T-cell (primary cell): ENCODE data around the gene EDC4. TPM values are rescaled to one million over a fixed set of nuclear protein-coding genes. Genes with fewer than 3 reads are reported as not detected.
A peak's percentile ranks its signal among the peaks of the same experiment; 100 is the strongest.

Experiments
- ATAC-seq, 4 experiments: fragments of 200-7000 bp in 3 of 4; fragments of 150-1000 bp in 1 of 4; cut with Tn5 transposase; replicated peaks in 1 of 4; 1 replicate in 3 of 4; 2 replicates in 1 of 4; pipeline ENCODE4 v1.10.0; 2021; ENCODE audit warnings: moderate library complexity in 3 of 4, mild to moderate bottlenecking in 2 of 4, moderate number of reproducible peaks in 1 of 4
- CTCF ChIA-PET, 2 donors: fragments of 300-600 bp; sonication (Branson Sonifier 250); formaldehyde crosslinking; loops; one replicate each; lab custom pipeline; 2022; ENCODE audit warnings: antibody characterized with exemption in 2 of 2; lab: Charles Lee
- POLR2A ChIA-PET, 2 donors: fragments of 300-600 bp; sonication (Branson Sonifier 250); formaldehyde crosslinking; loops; one replicate each; lab custom pipeline; 2022; ENCODE audit warnings: antibody characterized with exemption in 2 of 2; lab: Charles Lee
- DNase-seq, 35 experiments: peaks; one replicate each; pipeline versions ENCODE4 v3.0.0 to v3.0.0-alpha.2; 2013 to 2023
- H3K27ac ChIP-seq: one replicate; pipeline ENCODE4 v1.5.1; 2013; ENCODE audit warnings: low read length
- H3K27me3 ChIP-seq, 2 experiments: replicated peaks in 1 of 2; 1 replicate in 1 of 2; 2 replicates in 1 of 2; pipeline versions ENCODE4 v1.6.1 to v1.7.0; 2013; ENCODE audit warnings: low read length in 1 of 2, mixed read lengths in 1 of 2; ENCODE audit not compliant: control insufficient read depth in 2 of 2, insufficient read depth in 2 of 2; ENCODE audit errors: extremely low read depth in 1 of 2
- H3K36me3 ChIP-seq, 2 donors: 1 replicate in 1 of 2; 2 replicates in 1 of 2; pipeline versions ENCODE4 v1.6.1 to v1.7.0; 2013; ENCODE audit warnings: low read length in 1 of 2; ENCODE audit not compliant: control insufficient read depth in 2 of 2, insufficient read depth in 1 of 2; ENCODE audit errors: extremely low read depth in 1 of 2
- H3K4me1 ChIP-seq, 2 experiments: 1 replicate in 1 of 2; 2 replicates in 1 of 2; pipeline versions ENCODE4 v1.6.1 to v1.7.0; 2013; ENCODE audit warnings: low read length in 2 of 2, mixed read lengths in 1 of 2; ENCODE audit not compliant: insufficient read depth in 2 of 2, control insufficient read depth in 1 of 2; ENCODE audit errors: extremely low read depth in 1 of 2
- H3K4me3 ChIP-seq, 2 donors: 1 replicate in 1 of 2; 2 replicates in 1 of 2; pipeline versions ENCODE4 v1.5.1 to v1.7.0; 2013; ENCODE audit warnings: mild to moderate bottlenecking in 2 of 2, low read length in 1 of 2, moderate library complexity in 1 of 2; ENCODE audit not compliant: control insufficient read depth in 1 of 2; ENCODE audit errors: extremely low read depth in 1 of 2
- H3K9me3 ChIP-seq: 2 replicates; pipeline ENCODE4 v1.7.0; 2013
- H3K27ac Mint-ChIP-seq, 2 donors: one replicate each; pipeline ENCODE4 v1.8.0; 2020 to 2021; ENCODE audit warnings: mild to moderate bottlenecking in 2 of 2, mixed read lengths in 2 of 2
- H3K27me3 Mint-ChIP-seq, 2 donors: one replicate each; pipeline ENCODE4 v1.8.0; 2021 to 2022; ENCODE audit warnings: mixed read lengths in 2 of 2
- H3K36me3 Mint-ChIP-seq: one replicate; pipeline ENCODE4 v1.8.0; 2021; ENCODE audit warnings: mixed read lengths
- H3K4me1 Mint-ChIP-seq, 3 donors: one replicate each; pipeline ENCODE4 v1.8.0; 2020 to 2022; ENCODE audit warnings: mixed read lengths in 3 of 3, mild to moderate bottlenecking in 1 of 3
- H3K4me3 Mint-ChIP-seq, 3 donors: one replicate each; pipeline ENCODE4 v1.8.0; 2020 to 2022; ENCODE audit warnings: mild to moderate bottlenecking in 3 of 3, mixed read lengths in 3 of 3, moderate library complexity in 3 of 3
- H3K9me3 Mint-ChIP-seq, 3 donors: one replicate each; pipeline ENCODE4 v1.8.0; 2020 to 2022; ENCODE audit warnings: mixed read lengths in 3 of 3
- WGBS: methylation state at CpG from one replicate; pipeline ENCODE4 v1.1.5; 2013; ENCODE audit warnings: missing lambda C conversion rate; ENCODE audit not compliant: insufficient coverage; 5-methylcytosine and 5-hydroxymethylcytosine counted together
- total RNA-seq, 35 experiments: library from RNA in 6 of 35; stranded (reverse) in 6 of 35; fragments of 120-200 nt in 1 of 35; gene quantifications; one replicate each; pipeline versions ENCODE4 v1.2.1 to v1.2.4 and lab custom pipeline; 2013 to 2026

The EDC4 gene
- total RNA-seq, 5 donors from 2014 or later (not counting 1 experiment from before 2014, with no cell fraction given), result 110 to 144 (median 136) TPM

DNA sequence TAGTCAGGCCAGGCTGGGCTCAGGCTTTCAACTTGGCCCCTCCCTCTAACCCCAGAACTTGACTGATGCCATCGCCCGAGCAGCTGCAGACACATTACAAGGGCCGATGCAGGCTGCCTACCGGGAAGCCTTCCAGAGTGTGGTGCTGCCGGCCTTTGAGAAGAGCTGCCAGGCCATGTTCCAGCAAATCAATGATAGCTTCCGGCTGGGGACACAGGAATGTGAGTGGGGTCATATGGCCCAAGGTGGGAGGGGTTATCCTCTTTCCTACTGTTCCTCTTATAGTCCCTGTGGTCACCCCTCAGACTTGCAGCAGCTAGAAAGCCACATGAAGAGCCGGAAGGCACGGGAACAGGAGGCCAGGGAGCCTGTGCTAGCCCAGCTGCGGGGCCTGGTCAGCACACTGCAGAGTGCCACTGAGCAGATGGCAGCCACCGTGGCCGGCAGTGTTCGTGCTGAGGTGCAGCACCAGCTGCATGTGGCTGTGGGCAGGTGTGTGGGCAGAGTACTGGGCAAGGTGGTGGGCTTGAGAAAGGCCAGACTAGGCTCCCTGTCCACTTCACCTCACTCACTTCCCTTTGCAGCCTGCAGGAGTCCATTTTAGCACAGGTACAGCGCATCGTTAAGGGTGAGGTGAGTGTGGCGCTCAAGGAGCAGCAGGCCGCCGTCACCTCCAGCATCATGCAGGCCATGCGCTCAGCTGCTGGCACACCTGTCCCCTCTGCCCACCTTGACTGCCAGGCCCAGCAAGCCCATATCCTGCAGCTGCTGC, 9.7 kb downstream of the EDC4 start:
- CTCF ChIA-PET, result interaction anchor here (0.8 to 1.8 kb wide), 5 partner anchors 9 to 1014 kb away, joined by 3 to 8 read pairs (median 3); partner anchors contain the start of gene EDC4 (in 1 of the 2)
- H3K36me3 Mint-ChIP-seq, result peaks cover 49% of the 10 kb centered on the region
- H3K9me3 Mint-ChIP-seq, result no peaks in the 10 kb centered on the region
- no peak for ATAC-seq
- WGBS, result 91% methylated on average over 13 of the region's 18 CpGs
- H3K36me3 ChIP-seq, result peaks cover 40 to 82% of the 10 kb centered on the region in 2 donors
- H3K27ac Mint-ChIP-seq, result no peak overlapping the region
- H3K9me3 ChIP-seq, result no peaks in the 10 kb centered on the region
- no peak overlapping the region for H3K27ac ChIP-seq
- POLR2A ChIA-PET, result no interaction called here
- no peaks in the 10 kb centered on the region for H3K27me3 Mint-ChIP-seq
- H3K4me3 Mint-ChIP-seq, result no peak overlapping the region
- H3K4me3 ChIP-seq, result no peak overlapping the region
- no peaks in the 10 kb centered on the region for H3K27me3 ChIP-seq
- no peaks in the 10 kb centered on the region for H3K4me1 ChIP-seq
- peaks cover 0 to 7% (median 0%) of the 10 kb centered on the region in 3 donors for H3K4me1 Mint-ChIP-seq
- DNase-seq, result no peak

DNA sequence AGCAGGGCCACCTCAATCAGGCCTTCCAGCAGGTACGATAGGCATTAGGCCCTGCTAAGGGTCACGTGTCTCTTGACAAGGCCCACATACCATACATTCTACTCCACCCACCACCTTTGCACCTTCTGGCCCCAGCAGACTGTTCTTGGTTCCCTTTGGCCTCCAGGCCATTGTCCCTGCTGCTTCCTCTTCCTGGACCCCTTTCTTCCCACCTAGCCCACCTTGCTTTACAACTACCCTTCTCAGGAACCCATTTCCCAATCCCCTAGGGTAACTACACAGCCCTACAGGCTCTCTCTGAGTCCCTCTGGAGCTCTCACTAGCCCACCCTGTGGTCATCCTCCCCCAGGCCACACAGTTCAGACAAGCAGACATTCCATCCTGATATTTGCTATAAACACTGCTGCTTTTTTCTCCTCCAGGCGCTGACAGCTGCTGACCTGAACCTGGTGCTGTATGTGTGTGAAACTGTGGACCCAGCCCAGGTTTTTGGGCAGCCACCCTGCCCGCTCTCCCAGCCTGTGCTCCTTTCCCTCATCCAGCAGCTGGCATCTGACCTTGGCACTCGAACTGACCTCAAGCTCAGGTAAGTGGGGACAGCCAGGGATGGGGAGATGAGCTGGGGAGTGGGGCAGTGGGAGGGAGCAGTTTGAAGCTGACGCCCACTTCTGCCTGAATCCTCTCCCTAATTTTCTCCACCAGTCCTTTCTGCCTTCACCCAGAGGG, 10.5 kb downstream of the EDC4 start:
- no peaks in the 10 kb centered on the region for H3K4me1 ChIP-seq
- ATAC-seq (peak in 3 of 4 experiments; percentile 20 to 23 (median 22)), DNase-seq (no peak)
- peaks cover 35 to 75% of the 10 kb centered on the region in 2 donors for H3K36me3 ChIP-seq
- no peaks in the 10 kb centered on the region for H3K27me3 ChIP-seq
- Mint-ChIP-seq H3K4me1 (peaks cover 0 to 7% (median 0%) of the 10 kb centered on the region in 3 donors), H3K27ac (no peak overlapping the region), H3K9me3 (no peaks in the 10 kb centered on the region), H3K36me3 (peaks cover 43% of the 10 kb centered on the region), H3K27me3 (no peaks in the 10 kb centered on the region), H3K4me3 (no peak overlapping the region)
- H3K9me3 ChIP-seq, result no peaks in the 10 kb centered on the region
- ChIA-PET POLR2A (no interaction called here), CTCF (interaction anchor here (0.6 to 1.8 kb wide), 9 partner anchors 10 to 1013 kb away, joined by 3 to 8 read pairs (median 3); partner anchors contain the start of genes CTRL (in 1 of the 2) and EDC4 (in 1 of the 2))
- WGBS, result 100% methylated on average over 3 of the region's 6 CpGs
- H3K4me3 ChIP-seq, result no peak overlapping the region
- no peak overlapping the region for H3K27ac ChIP-seq

DNA sequence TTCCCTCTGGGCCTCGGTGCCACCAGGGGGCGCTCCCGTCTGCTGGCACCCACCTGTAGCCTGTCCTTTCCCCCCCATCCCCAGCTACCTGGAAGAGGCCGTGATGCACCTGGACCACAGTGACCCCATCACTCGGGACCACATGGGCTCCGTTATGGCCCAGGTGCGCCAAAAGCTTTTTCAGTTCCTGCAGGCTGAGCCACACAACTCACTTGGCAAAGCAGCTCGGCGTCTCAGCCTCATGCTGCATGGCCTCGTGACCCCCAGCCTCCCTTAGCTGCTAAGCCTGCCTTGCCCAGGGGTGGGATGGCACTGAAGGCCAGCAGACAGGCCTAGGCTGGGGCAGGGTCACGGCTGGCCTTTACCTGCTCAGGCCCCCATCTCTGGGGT, 11.0 kb downstream of the EDC4 start:
- H3K27ac ChIP-seq, result no peak overlapping the region
- ChIA-PET POLR2A (no interaction called here), CTCF (interaction anchor here (0.6 to 1.8 kb wide), 7 partner anchors 10 to 346 kb away, joined by 3 to 8 read pairs (median 3); partner anchors contain the start of genes CTRL (in 1 of the 2) and EDC4 (in 1 of the 2))
- Mint-ChIP-seq H3K4me3 (no peak overlapping the region), H3K27ac (no peak overlapping the region), H3K27me3 (no peaks in the 10 kb centered on the region), H3K4me1 (peaks cover 0 to 7% (median 0%) of the 10 kb centered on the region in 3 donors), H3K9me3 (no peaks in the 10 kb centered on the region), H3K36me3 (peaks cover 39% of the 10 kb centered on the region)
- ATAC-seq, result peak; percentile 80 to 89 (median 82)
- H3K4me1 ChIP-seq, result no peaks in the 10 kb centered on the region
- H3K27me3 ChIP-seq, result no peaks in the 10 kb centered on the region
- H3K4me3 ChIP-seq, result no peak overlapping the region
- 64% methylated on average over 11 of the region's 11 CpGs for WGBS
- DNase-seq, result peak; percentile 20 to 82 (median 64)
- H3K36me3 ChIP-seq, result peaks cover 29 to 69% of the 10 kb centered on the region in 2 donors
- no peaks in the 10 kb centered on the region for H3K9me3 ChIP-seq

DNA sequence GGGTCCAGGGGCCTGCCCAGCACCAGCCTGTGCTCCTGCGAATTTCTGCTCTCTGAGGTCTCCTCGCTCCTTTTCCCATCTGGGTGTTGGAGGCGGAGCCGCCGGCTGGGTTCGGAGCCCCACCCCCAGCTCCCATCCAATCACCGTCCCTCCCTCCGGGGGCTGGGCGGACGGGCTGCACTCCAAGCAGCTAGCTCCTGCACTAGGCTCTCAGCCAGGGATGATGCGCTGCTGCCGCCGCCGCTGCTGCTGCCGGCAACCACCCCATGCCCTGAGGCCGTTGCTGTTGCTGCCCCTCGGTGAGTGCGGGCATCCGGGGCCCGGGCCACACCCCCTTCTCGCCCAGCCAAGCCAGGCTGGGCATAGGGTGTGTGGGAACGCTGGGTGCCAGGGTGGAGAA, 11.8 kb downstream of the EDC4 start, which contains the start of gene NRN1L:
Gene NRN1L, plus strand, starts transcription at position 202 of the 400 bp plus-strand sequence. Its CDS starts 19 bp downstream, at position 221.
- Histone ChIP-seq H3K9me3 (no peaks in the 10 kb centered on the region), H3K27ac (no peak within 1 kb of the TSS), H3K27me3 (no peaks in the 10 kb centered on the region), H3K4me3 (no peak within 1 kb of the TSS), H3K36me3 (peaks cover 21 to 61% of the 10 kb centered on the region in 2 donors), H3K4me1 (no peaks in the 10 kb centered on the region)
- POLR2A ChIA-PET, result no interaction called here
- H3K4me3 Mint-ChIP-seq, result no peak within 1 kb of the TSS
- CTCF ChIA-PET, result interaction anchor here in 1 of 2 donors (1.8 kb wide), 1 partner anchor 156 kb away, joined by 8 read pairs; no protein-coding TSS in a partner anchor
- no peak for ATAC-seq
- WGBS, result 96% methylated on average over 15 of the region's 22 CpGs
- H3K27ac Mint-ChIP-seq, result no peak within 1 kb of the TSS
- no peaks in the 10 kb centered on the region for H3K27me3 Mint-ChIP-seq
- peaks cover 0 to 7% (median 0%) of the 10 kb centered on the region in 3 donors for H3K4me1 Mint-ChIP-seq
- no peak for DNase-seq
- peaks cover 31% of the 10 kb centered on the region for H3K36me3 Mint-ChIP-seq
- H3K9me3 Mint-ChIP-seq, result no peaks in the 10 kb centered on the region

DNA sequence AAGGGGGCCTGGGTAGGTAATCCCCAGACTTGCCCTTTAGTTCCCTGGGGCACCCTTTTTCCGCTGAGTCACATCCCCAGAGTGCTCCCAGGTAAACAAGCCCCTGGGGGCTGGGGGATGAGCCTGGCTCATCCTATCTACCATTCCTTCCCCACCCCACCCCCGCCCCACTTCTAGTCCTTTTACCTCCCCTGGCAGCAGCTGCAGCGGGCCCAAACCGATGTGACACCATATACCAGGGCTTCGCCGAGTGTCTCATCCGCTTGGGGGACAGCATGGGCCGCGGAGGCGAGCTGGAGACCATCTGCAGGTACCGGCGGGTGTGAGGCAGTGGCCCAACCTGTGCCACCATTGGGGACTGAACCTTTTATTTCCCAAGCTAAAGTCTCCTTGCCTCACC, 12.7 kb downstream of the EDC4 start:
- H3K27ac ChIP-seq, result no peak overlapping the region
- Mint-ChIP-seq H3K27me3 (no peaks in the 10 kb centered on the region), H3K36me3 (peaks cover 26% of the 10 kb centered on the region), H3K27ac (no peak overlapping the region), H3K4me1 (peaks cover 0 to 7% (median 0%) of the 10 kb centered on the region in 3 donors), H3K9me3 (no peaks in the 10 kb centered on the region), H3K4me3 (no peak overlapping the region)
- no peaks in the 10 kb centered on the region for H3K4me1 ChIP-seq
- CTCF ChIA-PET, result interaction anchor here in 1 of 2 donors (0.6 to 1.3 kb wide), 3 partner anchors 10 to 35 kb away, joined by 3 to 6 read pairs (median 4); no protein-coding TSS in a partner anchor
- no peaks in the 10 kb centered on the region for H3K27me3 ChIP-seq
- ATAC-seq (no peak), DNase-seq (no peak)
- no peaks in the 10 kb centered on the region for H3K9me3 ChIP-seq
- POLR2A ChIA-PET, result no interaction called here
- H3K4me3 ChIP-seq, result no peak overlapping the region
- H3K36me3 ChIP-seq, result peaks cover 18 to 52% of the 10 kb centered on the region in 2 donors
- 94% methylated on average over 10 of the region's 12 CpGs for WGBS

DNA sequence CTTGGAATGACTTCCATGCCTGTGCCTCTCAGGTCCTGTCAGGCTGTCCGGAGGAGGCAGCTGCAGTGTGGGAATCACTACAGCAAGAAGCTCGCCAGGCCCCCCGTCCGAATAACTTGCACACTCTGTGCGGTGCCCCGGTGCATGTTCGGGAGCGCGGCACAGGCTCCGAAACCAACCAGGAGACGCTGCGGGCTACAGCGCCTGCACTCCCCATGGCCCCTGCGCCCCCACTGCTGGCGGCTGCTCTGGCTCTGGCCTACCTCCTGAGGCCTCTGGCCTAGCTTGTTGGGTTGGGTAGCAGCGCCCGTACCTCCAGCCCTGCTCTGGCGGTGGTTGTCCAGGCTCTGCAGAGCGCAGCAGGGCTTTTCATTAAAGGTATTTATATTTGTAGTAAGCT, 13.1 kb downstream of the EDC4 start:
- H3K27ac Mint-ChIP-seq, result no peak overlapping the region

More for the DNA sequence above, 13.1 kb downstream of the EDC4 start:
- CTCF ChIA-PET, result interaction anchor here in 1 of 2 donors (0.6 to 1.3 kb wide), 2 partner anchors 11 kb away, joined by 4 to 6 read pairs; no protein-coding TSS in a partner anchor
- Mint-ChIP-seq H3K27me3 (no peaks in the 10 kb centered on the region), H3K4me3 (no peak overlapping the region), H3K36me3 (peaks cover 26% of the 10 kb centered on the region), H3K4me1 (peaks cover 0 to 7% (median 0%) of the 10 kb centered on the region in 3 donors), H3K9me3 (no peaks in the 10 kb centered on the region)
- Histone ChIP-seq H3K4me1 (no peaks in the 10 kb centered on the region), H3K27ac (no peak overlapping the region), H3K27me3 (no peaks in the 10 kb centered on the region), H3K36me3 (peaks cover 18 to 48% of the 10 kb centered on the region in 2 donors), H3K4me3 (no peak overlapping the region), H3K9me3 (no peaks in the 10 kb centered on the region)
- 98% methylated on average over 16 of the region's 19 CpGs for WGBS
- ATAC-seq (no peak), DNase-seq (no peak)
- POLR2A ChIA-PET, result no interaction called here
